Measurements from ENCODE around the gene P4HA3.
"Not testable (repeated sequence)": the region's sequence is repeated elsewhere in the genome, so short reads cannot be mapped to it uniquely, and the experiment has no call there.

The P4HA3 gene
- 0 to 0.07 reads per million in 2 donors for total RNA-seq

DNA sequence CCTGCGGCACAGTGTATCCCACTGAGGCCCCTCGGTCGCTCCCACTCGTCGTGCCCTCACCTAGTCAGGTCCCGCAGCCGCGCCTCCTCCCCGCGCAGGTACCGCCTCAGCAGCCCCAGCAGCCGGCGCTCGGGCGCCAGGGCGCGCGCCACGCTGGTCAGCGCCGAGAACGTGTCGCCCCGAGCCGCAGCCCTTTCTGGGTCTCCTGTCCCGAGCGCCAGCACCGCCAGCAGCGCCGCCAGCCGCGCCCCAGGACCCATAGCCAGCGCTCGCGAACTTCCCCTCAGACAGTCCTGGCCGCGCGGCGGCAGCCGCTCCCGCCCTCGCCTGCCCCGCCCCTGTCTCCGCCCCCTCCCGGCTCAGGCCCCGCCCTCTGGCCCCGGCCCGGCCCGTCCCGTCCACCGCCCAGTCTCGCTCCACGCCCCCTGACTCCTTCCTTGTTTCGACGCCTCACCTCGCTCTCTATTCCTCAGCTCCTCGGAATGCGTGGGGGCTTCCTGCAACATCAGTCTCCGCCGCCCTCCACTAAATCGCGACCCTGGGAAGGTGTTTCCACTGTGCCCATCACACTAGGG lies at the start of gene P4HA3:
TSS of gene P4HA3 (minus strand) at position 289 of the 575 bp plus-strand sequence. CDS start at position 260, 29 bp downstream.
- DNase-seq, result peak in 4 of 5 experiments; percentile 25 to 44 (median 30)

DNA sequence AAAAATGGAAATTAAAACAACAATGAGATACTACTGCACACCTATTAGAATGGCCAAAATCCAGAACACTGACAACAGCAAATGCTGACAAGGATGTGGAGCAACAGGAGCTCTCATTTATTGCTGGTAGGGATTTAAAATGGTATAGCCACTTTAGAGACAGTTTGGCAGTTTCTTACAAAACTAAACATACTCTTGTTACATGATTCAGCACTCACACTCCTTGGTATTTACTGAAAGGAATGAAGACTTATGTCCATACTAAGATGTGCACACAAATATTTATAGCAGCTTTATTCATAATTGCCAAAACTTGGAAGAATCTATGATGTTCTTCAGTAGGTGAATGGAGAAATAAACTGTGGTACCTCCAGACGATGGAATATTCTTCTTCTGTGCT lies 46.0 kb upstream of the P4HA3 start:
- DNase-seq, result no peak

DNA sequence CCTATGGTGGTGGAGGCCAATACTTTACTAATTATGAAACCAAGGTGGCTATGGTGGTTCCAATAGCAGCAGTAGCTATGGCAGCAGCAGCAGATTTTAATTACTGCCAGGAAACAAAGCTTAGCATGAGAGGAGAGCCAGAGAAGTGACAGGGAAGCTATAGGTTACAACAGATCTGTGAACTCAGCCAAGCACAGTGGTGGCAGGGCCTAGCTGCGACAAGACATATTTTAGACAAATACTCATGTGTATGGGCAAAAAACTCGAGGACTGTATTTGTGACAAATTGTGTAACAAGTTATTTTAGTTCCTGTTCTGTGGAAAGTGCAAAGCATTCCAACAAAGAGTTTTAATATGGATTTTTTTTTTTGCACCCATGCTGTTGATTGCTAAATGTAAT lies 44.2 kb upstream of the P4HA3 start:
- DNase-seq, result peak in 1 of 5 experiments; percentile 16

DNA sequence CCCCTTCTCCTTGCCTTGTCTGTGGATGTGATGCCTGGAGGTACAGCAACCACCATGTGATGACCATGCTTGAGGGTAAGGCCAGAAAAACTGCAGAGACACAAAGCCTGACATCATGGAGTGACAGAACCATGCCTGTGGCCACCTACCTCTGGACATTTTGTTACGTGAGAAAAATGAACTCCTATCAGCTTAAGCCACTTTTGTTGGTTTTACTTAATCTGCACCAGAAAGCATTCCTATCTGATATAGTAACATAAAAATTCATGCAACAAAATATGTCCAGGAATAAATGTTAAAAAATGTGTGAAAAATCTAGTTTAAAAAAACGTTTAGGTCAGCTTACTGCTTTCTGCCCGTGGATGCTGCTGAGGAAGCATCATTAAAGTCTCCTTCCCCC lies 42.6 kb upstream of the P4HA3 start:
- no peak for DNase-seq

DNA sequence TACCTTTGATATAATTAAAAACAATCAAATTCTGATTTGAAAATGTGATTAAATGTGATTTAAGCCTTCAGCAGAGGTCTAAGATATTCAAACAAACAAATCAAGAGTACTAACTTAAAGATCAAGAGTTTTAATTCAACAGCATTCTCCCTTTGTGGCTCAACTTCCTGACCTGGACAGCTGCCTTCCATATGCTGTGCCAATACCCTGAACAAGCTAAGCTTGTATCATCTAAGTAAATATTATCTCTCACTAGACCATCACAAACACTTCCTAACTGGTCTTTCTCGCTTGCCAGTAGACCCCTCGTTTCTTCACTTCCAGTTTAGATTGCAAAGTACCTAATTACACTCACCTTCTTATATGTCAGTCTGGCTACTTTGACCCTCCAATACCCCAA lies 35.9 kb upstream of the P4HA3 start:
- DNase-seq, result no peak

DNA sequence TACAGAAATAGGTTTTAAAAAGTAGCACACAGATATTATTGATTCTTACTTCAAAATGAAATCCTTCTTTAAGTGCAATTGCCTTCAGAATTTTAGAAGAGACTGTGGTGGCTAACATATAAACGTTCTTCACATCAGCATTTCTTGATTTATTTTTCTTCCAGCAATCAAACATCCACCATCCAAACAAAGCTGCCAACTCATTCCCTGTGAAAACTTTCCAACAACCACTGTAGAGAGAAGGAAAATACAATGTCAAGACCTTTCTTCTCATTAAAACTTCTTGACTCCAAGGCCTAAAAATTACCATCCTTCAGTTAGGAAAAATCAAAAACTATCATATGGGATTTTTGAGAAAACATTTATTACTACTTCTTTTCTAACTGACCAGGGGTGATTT lies 34.0 kb upstream of the P4HA3 start:
- no peak for DNase-seq

DNA sequence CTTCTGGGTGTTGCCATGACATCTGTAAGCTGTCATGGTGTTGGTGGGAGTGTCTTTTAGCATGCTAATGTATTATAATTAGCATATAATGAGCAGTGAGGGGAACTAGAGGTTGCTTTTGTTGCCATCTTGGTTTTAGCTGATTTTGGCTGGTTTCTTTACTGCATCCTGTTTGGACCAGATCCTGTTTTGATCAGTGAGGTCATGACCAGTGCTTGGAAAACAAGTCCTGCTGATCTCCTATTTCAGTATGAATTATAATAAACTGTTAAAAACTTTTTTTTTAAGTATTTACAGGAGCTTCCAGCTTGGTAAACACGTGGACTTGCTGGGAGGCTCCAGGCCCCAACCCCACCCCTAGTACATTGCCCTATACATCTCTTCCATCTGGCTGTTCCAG lies 30.5 kb upstream of the P4HA3 start:
- DNase-seq, result no peak

DNA sequence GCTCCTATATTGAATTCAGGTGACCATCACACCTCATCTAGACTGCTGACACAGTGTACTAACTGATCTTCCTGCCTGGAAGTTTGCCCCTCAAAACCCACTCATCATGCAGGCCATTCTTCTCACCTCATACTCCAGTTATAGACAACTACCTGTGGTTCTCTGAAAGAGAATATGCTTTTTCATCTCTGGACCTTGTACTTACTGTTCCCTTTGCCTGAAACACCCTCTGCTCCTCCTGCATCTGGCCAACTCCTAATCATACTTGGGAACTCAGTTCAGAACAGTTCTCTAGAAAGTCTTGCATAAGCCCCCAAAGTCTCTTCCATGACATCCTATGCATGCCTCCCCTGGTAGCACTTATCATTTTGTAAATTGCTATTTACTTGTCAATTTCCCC lies 28.2 kb upstream of the P4HA3 start:
- no peak for DNase-seq

DNA sequence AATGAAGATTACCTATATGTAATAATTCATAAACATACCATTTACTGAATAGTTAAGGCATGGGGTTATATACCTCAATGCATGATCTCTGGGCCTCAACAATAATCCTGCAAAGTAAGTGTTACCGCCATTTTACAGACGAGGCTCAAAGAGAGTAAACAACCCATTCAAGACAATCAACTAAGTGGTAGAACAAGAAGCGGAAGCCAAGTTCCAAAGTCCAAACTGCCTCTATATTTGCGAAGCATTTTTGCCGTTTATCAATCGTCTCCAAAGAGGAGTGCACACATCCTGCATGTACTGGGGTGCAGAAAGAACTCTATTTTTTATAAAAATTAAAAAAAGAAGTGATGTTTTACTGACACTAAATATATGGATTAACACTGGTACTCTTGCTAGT lies 27.5 kb upstream of the P4HA3 start:
- DNase-seq, result no peak

DNA sequence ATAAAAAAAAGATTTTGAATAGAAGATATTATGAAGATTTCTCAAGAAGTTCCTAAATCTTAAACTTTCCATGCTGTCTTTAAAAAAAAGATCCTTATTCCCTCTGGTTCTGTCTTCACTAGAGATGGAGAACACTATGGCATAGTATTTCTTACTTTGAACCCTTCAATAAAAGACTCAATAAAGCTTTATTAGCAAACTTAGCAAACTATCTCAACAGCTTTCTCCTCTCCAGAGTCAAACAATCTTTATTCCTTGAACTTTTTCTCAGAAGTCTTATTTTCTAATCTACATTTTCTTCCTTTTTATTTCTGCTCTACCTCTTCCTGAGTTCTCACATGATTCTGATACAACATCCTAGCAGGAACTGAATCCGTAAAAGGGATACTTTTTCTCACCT lies 21.8 kb upstream of the P4HA3 start:
- DNase-seq, result no peak

DNA sequence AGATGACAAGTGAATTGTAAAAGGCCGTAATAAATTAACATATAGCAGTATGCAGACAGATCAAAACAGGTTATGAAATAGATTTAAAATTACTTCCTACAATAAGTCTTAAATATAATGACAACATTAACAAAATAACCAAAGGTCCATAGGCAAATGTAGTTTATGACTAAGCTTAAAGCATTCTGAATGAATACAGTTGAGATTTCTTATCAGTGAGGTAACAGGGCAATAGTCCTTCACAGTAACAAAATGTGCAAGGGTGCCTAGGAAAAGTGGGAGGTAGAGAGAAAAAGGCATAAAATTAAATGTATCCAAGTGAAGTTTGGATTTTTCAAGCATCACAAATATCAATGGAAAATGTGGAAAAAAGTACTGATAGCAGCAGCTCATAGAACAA lies 20.9 kb upstream of the P4HA3 start:
- DNase-seq, result no peak

DNA sequence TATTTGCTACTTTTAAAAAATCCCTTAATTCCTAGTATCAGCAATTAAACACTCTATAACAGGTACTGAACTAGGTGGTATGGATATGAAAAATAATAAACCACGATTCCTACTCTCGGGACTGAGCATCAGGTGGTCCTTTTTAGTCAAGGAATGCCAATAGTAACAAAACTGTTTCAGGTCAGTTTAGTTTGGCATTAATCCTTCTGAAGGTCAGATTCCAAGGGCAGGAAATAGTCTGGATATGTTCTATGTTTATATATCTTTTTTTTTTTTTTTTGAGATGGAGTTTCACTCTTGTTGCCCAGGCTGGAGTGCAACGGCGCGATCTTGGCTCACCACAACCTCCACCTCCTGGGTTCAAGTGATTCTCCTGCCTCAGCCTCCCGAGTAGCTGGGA lies 19.6 kb upstream of the P4HA3 start:
- not testable (repeated sequence) for DNase-seq

DNA sequence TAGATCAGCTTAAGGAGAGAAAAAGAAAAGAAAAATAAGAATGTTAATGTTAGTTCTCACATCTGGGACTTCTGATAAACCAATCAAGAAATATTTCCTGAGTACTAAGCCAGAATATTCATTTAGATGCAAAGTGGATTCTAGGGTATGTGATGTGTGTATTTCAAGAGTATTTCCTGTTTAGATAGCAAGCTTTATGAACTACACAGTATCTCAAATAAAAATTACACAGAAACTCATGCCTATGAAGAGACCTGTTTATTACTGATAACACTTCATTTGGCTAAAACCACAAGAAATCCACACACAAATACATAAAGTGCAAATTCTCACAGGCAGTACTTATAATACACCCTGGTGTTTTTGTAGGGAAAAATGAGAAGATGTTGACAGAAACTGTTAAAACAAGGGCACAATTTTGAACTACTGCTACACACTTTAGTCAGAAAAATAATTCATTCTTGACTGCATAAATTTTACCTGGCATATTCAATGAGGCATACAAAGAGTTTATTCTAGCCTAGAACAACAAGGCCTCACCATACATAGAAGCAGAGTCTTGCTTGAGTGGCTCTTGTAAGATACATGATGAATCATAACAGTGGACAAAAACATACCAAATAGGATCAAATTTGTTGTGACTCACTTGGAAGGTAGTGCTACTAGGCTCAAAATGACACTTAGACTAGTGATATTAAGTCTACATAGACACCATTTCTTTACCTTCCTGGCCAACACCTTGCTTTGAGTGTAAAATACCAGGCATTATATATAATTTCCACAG lies 18.8 kb upstream of the P4HA3 start:
- no peak for DNase-seq

DNA sequence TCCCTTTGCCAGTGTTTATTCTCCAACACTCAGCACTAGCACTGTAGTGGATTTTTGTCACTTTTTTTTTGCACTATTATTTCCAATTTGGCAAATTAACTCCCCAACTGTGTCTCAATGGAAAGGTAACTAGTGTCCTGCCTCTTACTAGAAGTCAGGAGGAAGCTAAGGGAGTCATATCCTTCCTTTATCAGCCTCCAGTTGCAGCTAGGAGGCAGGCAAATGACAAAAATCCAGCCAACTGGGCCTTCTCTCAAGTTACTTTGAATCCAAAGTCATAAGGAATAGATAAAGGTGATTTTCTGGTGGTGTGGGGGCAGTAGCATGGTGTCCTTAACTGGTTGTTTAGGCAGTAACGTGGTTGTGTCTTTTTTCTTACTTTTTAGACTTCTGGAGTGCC lies 15.6 kb upstream of the P4HA3 start:
- DNase-seq, result no peak

DNA sequence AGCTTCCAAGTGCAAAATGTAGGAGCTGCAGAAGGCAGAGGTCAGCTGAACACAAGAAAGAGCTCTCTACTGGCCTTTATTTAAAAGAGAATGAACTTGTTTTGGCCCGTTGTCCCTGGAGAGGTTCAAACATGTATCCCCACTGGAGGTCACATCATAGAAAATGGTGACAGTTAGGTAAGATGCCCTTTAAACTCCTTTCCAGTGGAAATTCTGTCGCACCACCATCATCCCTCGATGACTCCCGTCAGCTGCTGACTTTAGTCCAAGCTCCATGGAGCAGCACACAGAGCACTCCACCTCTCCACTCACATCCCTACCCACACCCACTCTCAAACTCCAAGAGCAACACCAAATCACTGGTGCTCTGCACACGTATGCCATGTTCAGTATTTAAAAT lies 15.2 kb upstream of the P4HA3 start:
- no peak for DNase-seq

DNA sequence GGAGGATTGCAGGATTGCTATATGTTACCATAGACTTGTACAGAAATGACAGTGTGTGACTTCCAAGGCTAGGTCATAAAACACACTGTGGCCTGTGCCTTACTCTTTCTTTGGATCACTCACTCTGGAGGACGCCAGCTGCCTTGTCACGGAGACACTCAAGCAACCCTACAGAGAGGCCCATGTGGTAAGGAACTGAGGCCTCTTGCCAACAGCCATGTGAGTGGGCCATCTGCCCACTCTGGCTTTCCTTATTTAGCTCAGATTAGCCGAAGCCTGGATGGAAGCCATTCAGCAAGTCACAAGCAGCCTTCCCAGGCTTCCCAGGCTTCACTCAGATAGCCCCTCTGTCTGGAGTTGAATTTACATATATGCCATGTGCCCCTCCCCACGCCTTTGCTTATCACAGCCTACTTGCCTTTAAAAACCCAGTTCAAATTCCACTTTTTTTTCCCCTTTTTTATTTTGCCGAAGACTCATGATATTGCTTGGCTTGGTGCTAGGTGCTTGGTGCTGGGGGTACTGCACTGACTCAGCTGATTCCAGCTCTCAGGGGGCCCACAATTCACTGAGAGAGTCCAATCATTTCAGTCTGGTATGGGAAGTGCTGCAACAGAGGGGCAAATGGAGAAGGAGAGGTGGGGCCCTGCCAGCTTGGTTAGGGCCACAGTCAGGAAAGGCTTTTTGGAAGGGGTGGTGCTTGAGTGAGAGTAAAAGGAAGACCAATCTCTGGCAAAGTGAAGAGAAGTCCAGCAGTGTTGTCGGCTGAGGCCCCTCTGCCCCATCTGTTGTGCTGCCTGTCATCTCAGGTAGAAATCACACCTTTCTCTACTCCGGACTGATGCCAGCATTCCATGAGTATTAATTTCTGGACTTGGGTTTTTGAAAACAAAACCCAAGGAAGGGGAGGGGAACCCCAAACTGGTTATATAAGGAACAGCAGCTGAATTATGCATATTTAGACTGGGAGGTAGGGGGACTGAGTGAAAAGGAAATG lies 14.5 kb upstream of the P4HA3 start:
- DNase-seq, result no peak

DNA sequence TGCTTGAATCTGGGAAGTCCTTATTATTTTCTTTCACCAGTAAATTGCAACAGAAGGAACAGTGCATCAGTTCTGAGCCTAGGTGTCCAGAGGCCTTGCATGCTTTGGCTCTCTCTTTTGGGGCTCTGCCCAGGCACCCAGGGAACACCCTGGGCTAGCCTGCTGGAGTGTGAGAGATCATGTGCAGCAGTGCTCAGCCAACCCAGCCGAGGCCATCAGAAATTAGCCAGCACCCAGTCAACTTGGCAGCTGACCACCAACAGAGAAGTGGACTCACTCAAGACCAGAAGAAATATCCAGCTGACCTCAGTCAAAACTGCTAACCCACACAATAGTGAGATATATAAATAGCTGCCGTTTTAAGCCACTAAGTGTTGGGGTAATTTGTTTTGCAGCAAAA lies 11.2 kb upstream of the P4HA3 start:
- DNase-seq, result no peak

DNA sequence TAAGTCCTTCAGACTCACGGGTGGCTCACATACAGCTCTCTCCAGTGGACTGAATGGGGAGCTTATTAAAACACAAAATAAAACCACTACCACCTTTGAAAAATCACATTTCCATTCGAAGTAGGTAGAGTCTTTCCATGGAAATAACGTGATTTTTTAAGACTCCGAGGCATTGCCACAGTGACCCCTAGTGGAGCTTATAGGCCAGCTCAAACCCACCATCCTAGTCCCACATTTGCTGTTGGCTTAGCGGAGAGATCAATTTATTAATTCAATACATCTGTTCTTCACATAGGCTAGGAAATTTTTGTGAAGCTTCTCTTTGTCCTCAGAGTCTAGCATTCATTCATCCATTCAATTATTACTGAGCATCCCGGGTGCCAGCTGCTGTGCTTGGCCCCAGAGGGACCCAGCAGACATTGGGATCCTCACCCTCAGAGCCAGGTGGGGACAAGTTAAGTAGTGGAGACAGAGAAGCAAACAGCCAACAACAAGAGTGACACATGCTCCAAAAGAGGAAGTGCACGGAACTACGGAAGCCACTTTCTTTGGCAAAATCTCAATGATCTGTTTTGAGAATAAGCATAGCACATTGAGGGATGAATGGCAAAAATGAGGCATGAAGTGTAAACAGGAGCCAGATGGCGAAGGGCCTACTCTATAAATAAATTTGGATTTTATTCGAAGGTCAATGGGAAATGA lies 10.2 kb upstream of the P4HA3 start:
- DNase-seq, result peak in 2 of 5 experiments; percentile 7 to 38

DNA sequence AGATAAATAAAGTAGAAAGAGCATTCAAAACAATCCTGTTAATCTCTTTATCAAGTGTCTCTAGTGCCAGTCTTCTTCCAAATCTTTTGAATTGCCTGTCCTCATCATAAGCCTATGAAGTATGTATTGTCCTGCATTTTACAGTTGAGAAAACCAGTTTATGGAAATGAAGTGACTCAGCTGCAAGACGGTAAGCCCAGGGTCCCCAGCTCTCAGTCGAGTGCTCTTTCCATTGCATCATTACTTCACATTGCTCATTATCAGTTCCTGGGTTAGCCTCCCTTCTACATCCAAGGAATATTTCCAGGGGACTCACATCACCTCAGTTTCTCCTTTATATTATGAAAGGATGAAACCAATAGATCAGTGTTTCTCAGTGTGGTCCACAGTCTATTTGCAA lies 9.1 kb upstream of the P4HA3 start:
- DNase-seq, result no peak

DNA sequence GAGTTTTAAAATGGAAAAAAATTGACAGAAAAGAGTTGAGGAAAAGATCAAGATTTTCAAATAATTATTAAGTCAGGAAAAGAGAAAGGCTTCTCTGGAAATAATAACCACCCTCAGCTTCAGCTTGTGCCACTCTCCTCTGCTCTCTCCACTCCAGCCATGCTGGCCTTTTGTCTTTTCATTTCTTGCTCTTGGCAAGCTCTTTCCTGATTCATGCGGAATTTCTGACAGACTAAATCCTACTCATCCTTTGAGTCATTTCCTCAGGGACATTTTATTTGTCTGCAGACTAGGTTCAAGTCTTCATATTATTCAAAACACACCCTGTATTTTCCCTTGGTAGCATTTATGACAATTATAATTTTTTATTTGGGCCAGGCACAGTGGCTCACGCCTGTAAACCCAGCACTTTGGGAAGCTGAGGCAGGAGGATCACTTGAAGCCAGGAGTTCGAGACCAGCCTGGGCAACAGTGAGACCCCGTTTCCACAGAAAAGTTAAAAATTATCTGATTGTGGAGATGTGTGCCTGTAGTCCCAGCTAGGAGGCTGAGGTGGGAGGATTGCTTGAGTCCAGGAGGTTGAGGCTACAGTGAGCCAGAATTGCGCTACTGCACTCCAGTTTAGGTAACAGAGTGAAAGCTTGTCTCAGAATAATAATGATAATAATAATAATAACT lies 7.8 kb upstream of the P4HA3 start:
- no peak for DNase-seq

DNA sequence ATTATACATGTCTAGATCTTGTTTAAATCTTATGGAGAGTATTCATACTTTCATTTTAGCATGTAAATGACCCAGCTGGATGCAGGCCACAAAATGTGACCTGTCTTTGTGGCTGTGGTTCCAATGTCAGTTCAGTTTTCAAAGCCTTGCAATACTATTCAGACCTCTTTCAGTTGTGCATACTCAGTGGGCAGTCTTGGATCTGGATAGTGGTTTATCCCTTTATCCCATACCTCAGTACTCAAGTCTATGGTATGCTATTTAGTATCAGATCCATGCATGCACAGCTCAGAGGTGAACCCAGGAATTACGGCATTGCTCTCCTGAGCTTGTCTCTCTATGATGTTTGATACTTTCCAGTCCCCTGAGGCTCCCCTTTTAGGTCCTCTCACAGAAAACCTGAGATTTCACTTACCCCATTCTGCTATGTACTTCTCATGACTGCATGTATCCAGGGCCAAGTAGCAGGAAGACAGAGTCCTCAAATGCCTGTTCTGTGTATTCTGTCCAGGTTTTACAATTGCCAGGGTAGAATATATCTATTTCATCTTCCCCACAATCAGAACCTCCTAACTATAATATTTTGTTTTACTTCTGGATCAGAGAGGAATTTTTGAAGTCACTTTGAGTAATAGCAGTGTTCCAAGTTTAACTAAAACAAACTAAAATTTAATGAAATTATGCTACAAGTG lies 6.9 kb upstream of the P4HA3 start:
- DNase-seq, result no peak
